Middle frontal gyrus (tissue), 1 donor: ENCODE results near the gene ANKZF1.

Source experiments
- DNase-seq: peaks from one replicate; pipeline ENCODE4 v3.0.0-alpha.2; 2015; ENCODE audit warnings: low spot score; ENCODE audit errors: extremely low spot score

Gene ANKZF1

GRCh38 chr2:219223831-219224610 is 5.6 kb upstream of the ANKZF1 start:
- DNase-seq = no peak

GRCh38 chr2:219225350-219225749 is 4.3 kb upstream of the ANKZF1 start:
- no peak for DNase-seq

GRCh38 chr2:219228041-219228910 is 1.3 kb upstream of the ANKZF1 start:
- DNase-seq = no peak

GRCh38 chr2:219228911-219229304 is 698 bp upstream of the ANKZF1 start:
- no peak for DNase-seq

- no peak for DNase-seq
Observed at GRCh38 chr2:219230059-219230540, 494 bp downstream of the ANKZF1 start.

GRCh38 chr2:219234331-219234730 is 4.7 kb downstream of the ANKZF1 start:
- DNase-seq = no peak

GRCh38 chr2:219243291-219243761 is 13.7 kb downstream of the ANKZF1 start:
- no peak for DNase-seq

- DNase-seq = no peak
Observed at GRCh38 chr2:219244789-219245147, 15.2 kb downstream of the ANKZF1 start.

GRCh38 chr2:219245148-219245898 is 15.7 kb downstream of the ANKZF1 start, which contains the start of the genes GLB1L and STK16:
Gene GLB1L, minus strand, starts transcription at chr2:219245444. Its CDS starts 1,871 bp downstream, at chr2:219243573.
Gene STK16, plus strand, starts transcription at chr2:219245479. Its CDS starts 521 bp downstream, at chr2:219246000.
- peak; percentile 91 for DNase-seq

GRCh38 chr2:219245899-219246230 is 16.3 kb downstream of the ANKZF1 start:
- no peak for DNase-seq

- DNase-seq = no peak
Observed at GRCh38 chr2:219246559-219246958, 17.0 kb downstream of the ANKZF1 start.

- no peak for DNase-seq
Observed at GRCh38 chr2:219247678-219248642, 18.4 kb downstream of the ANKZF1 start.

GRCh38 chr2:219248845-219249202 is 19.2 kb downstream of the ANKZF1 start:
- no peak for DNase-seq

GRCh38 chr2:219249203-219249980 is 19.8 kb downstream of the ANKZF1 start:
- DNase-seq = peak; percentile 29

- DNase-seq = no peak
Observed at GRCh38 chr2:219250049-219250781, 20.6 kb downstream of the ANKZF1 start.

- no peak for DNase-seq
Observed at GRCh38 chr2:219251656-219252055, 22.1 kb downstream of the ANKZF1 start.

- no peak for DNase-seq
Observed at GRCh38 chr2:219252084-219252483, 22.5 kb downstream of the ANKZF1 start.

GRCh38 chr2:219252570-219252899 is 22.9 kb downstream of the ANKZF1 start:
- DNase-seq = no peak
